Measurements from ENCODE around the gene BCL11B.

BCL11B gene

GRCh38 chr14:99203080-99203479 is 68.9 kb downstream of the BCL11B start:
- no peak for DNase-seq
- no peaks in the 10 kb centered on the region for H3K9me3 ChIP-seq (ENCODE audit: severe bottlenecking)
- H3K36me3 ChIP-seq = no peaks in the 10 kb centered on the region
- H3K27me3 ChIP-seq (ENCODE audit: insufficient read depth, low read depth, severe bottlenecking) = peaks cover 39% of the 10 kb centered on the region
- H3K4me3 ChIP-seq (ENCODE audit: low read depth, low read length) = no peak overlapping the region
- no peak overlapping the region for H3K27ac ChIP-seq
- TF ChIP-seq, protein P1, sequence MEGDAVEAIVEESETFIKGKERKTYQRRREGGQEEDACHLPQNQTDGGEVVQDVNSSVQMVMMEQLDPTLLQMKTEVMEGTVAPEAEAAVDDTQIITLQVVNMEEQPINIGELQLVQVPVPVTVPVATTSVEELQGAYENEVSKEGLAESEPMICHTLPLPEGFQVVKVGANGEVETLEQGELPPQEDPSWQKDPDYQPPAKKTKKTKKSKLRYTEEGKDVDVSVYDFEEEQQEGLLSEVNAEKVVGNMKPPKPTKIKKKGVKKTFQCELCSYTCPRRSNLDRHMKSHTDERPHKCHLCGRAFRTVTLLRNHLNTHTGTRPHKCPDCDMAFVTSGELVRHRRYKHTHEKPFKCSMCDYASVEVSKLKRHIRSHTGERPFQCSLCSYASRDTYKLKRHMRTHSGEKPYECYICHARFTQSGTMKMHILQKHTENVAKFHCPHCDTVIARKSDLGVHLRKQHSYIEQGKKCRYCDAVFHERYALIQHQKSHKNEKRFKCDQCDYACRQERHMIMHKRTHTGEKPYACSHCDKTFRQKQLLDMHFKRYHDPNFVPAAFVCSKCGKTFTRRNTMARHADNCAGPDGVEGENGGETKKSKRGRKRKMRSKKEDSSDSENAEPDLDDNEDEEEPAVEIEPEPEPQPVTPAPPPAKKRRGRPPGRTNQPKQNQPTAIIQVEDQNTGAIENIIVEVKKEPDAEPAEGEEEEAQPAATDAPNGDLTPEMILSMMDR (IDR thresholded peaks at IDR 0.05; ENCODE audit: low read depth, low read length) = no peak

DNA sequence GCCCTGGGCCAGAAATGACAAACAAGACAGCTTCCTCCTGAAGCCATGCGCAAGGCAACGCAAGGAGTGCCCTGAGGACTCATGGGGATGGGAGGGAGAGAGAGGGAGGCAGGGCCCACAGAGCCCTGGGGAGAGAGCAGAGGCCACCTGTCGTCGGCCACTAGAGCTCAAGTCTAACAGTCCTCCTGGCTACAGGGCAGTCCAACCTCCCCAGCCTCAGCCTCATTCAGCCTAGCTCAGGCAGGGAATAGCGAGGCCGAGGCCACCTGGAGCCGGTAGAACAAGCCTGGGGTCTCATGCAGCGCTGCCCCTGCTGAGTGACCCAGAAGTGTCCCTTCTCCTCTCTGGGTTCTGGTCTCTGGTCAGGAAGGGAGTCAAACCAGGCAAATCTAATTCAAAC is 69.5 kb downstream of the BCL11B start:
- Histone ChIP-seq H3K4me3 (ENCODE audit: low read depth, low read length) (no peak overlapping the region), H3K9me3 (ENCODE audit: severe bottlenecking) (no peaks in the 10 kb centered on the region), H3K27me3 (ENCODE audit: insufficient read depth, low read depth, severe bottlenecking) (peaks cover 39% of the 10 kb centered on the region), H3K27ac (no peak overlapping the region), H3K36me3 (no peaks in the 10 kb centered on the region)
- TF ChIP-seq, protein P1 (IDR thresholded peaks at IDR 0.05; ENCODE audit: low read depth, low read length) = no peak
- no peak for DNase-seq

DNA sequence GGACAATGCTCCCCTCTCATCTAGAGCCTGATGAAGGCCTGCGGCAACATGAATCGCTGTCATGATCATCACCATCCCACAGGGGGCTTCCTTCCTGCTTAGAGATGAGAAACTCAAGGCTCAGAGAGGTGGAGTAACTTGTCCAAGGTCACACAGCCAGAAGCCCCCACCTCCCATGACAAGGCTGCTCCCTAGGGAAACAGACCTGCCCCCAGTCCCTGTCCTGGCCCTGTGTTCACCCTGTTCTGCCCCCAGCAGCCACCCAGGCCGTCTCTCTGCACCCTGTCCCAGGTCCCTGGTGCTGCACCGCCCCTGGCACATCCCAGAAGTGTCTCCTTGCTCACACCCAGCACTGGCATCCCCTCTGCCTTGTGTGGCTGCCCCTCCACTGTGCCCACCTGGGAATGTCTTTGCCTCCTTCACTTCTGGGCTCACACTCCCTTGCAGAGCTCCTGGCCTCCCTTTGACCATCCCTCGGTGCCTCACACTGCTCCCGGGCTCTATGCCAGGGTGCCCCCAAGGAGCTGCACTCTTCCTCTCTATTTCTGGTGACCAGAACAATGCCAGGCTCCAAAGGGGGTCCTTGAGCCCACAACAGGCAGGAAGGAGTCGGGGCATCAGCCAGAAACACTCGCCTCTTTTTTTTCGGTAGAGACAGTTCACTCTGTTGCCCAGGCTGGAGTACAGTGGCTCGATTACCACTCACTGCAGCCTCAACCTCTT is 70.5 kb downstream of the BCL11B start:
- DNase-seq = no peak
- Histone ChIP-seq H3K27ac (no peak overlapping the region), H3K27me3 (ENCODE audit: insufficient read depth, low read depth, severe bottlenecking) (peaks cover 38% of the 10 kb centered on the region), H3K4me3 (ENCODE audit: low read depth, low read length) (no peak overlapping the region), H3K9me3 (ENCODE audit: severe bottlenecking) (no peaks in the 10 kb centered on the region), H3K36me3 (no peaks in the 10 kb centered on the region)
- TF ChIP-seq, protein P1 (IDR thresholded peaks at IDR 0.05; ENCODE audit: low read depth, low read length) = no peak

DNA sequence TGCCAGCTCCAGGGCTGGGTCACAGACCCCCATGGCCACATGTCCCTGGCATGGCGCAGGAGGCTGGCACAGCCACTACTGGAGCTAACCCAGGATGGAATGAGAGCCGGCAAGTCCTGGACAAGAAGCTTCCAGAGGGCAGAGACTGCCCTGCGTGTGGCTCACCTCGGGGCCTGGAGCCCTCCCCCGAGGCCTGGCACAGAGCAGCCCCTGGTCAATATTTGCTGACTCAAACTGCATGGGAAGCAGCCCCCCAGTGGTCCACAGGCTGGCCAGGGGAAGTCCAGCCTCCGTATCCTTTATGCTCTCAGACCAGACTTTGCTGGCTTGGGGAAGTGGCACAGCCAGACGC is 71.4 kb downstream of the BCL11B start:
- no peak overlapping the region for H3K4me3 ChIP-seq (ENCODE audit: low read depth, low read length)
- no peak for DNase-seq
- H3K27me3 ChIP-seq (ENCODE audit: insufficient read depth, low read depth, severe bottlenecking) = peaks cover 43% of the 10 kb centered on the region
- no peaks in the 10 kb centered on the region for H3K36me3 ChIP-seq
- H3K27ac ChIP-seq = no peak overlapping the region
- no peaks in the 10 kb centered on the region for H3K9me3 ChIP-seq (ENCODE audit: severe bottlenecking)
- TF ChIP-seq, protein P1 (IDR thresholded peaks at IDR 0.05; ENCODE audit: low read depth, low read length) = no peak

- Histone ChIP-seq H3K9me3 (ENCODE audit: severe bottlenecking) (no peaks in the 10 kb centered on the region), H3K27ac (no peak overlapping the region), H3K27me3 (ENCODE audit: insufficient read depth, low read depth, severe bottlenecking) (peaks cover 43% of the 10 kb centered on the region), H3K36me3 (no peaks in the 10 kb centered on the region), H3K4me3 (ENCODE audit: low read depth, low read length) (no peak overlapping the region)
- DNase-seq = no peak
- TF ChIP-seq, protein P1 (IDR thresholded peaks at IDR 0.05; ENCODE audit: low read depth, low read length) = no peak
Observed at GRCh38 chr14:99199846-99200653, 71.9 kb downstream of the BCL11B start.

Data from WERI-Rb-1 (cell line).